ENCODE data around the gene NHERF1. TPM values are rescaled to one million over a fixed set of nuclear protein-coding genes. Genes with fewer than 3 reads are reported as not detected.
A peak's percentile ranks its signal among the peaks of the same experiment; 100 is the strongest.

Gene NHERF1
- total RNA-seq, 4 donors from 2014 or later, result 21.9 to 63.4 (median 43.8) TPM

GRCh38 chr17:74750327-74751069 is 2.1 kb downstream of the NHERF1 start:
- Histone ChIP-seq H3K27ac (peak overlapping the region; percentile 16 to 65 (median 60)), H3K4me3 (replicated peaks in 1 of 3) (peak overlapping the region in 1 of 3 donors; percentile 77), H3K4me1 (peaks cover 32 to 36% of the 10 kb centered on the region in 2 donors), H3K9me3 (no peaks in the 10 kb centered on the region), H3K36me3 (no peaks in the 10 kb centered on the region), H3K27me3 (no peaks in the 10 kb centered on the region)
- 41 to 46% methylated on average over 12 to 13 of the region's 13 CpGs for WGBS, 2 donors
- intact Hi-C loops (cut with DNase I), result no loop called here
- no peak for TF ChIP-seq CTCF (IDR thresholded peaks at IDR 0.05)
- no peak for TF ChIP-seq POLR2A (IDR thresholded peaks at IDR 0.05)
- peak; percentile 73 to 76 for DNase-seq

GRCh38 chr17:74752415-74752814 is 4.0 kb downstream of the NHERF1 start:
- no peak overlapping the region for H3K27ac ChIP-seq
- WGBS, 2 donors, result 89 to 90% methylated on average over 9 of the region's 9 CpGs
- TF ChIP-seq CTCF (IDR thresholded peaks at IDR 0.05) (no peak), POLR2A (IDR thresholded peaks at IDR 0.05) (no peak)

DNA sequence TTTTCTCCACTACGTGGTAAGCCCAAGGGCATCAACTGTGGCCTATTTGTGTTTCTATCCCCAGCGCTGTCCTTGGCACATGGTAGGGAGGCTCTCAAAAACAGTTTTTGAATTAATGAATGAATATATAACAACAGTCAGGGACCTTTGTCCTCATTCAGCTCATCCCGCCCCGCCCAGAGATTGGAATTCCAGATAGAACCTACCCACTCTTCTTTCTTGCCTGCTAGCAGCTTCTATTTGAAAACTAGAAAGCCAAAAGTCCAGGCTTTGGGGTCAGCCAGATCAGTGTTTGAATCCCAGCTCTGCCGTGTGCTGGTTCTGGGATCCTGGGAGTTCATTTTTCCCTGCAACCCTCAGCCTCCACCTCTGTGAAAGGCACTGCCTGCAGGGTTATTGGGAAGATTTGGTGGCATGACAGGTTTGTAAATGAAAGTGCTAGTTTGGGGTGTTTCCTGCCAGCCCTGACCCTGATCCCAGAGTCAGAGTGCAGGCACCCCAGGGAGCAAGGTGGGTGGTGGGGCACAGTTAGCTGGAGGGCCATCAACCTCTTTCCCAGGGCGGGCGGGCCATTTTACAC is 4.5 kb downstream of the NHERF1 start:
- Histone ChIP-seq H3K9me3 (no peaks in the 10 kb centered on the region), H3K36me3 (no peaks in the 10 kb centered on the region), H3K27me3 (no peaks in the 10 kb centered on the region), H3K27ac (no peak overlapping the region), H3K4me3 (replicated peaks in 1 of 3) (no peak overlapping the region), H3K4me1 (peaks cover 38% of the 10 kb centered on the region in 2 donors)
- no peak for DNase-seq
- intact Hi-C loops (cut with DNase I), result no loop called here
- WGBS, 2 donors, result 95 to 96% methylated on average over 7 of the region's 7 CpGs
- TF ChIP-seq CTCF (IDR thresholded peaks at IDR 0.05) (no peak), POLR2A (IDR thresholded peaks at IDR 0.05) (no peak)

More at GRCh38 chr17:74752415-74752814, 4.0 kb downstream of the NHERF1 start:
- no peaks in the 10 kb centered on the region for H3K27me3 ChIP-seq
- H3K4me3 ChIP-seq (replicated peaks in 1 of 3), result no peak overlapping the region
- no peaks in the 10 kb centered on the region for H3K36me3 ChIP-seq
- peaks cover 38 to 39% of the 10 kb centered on the region in 2 donors for H3K4me1 ChIP-seq
- DNase-seq, result no peak
- H3K9me3 ChIP-seq, result no peaks in the 10 kb centered on the region
- intact Hi-C loops (cut with DNase I), result no loop called here

DNA sequence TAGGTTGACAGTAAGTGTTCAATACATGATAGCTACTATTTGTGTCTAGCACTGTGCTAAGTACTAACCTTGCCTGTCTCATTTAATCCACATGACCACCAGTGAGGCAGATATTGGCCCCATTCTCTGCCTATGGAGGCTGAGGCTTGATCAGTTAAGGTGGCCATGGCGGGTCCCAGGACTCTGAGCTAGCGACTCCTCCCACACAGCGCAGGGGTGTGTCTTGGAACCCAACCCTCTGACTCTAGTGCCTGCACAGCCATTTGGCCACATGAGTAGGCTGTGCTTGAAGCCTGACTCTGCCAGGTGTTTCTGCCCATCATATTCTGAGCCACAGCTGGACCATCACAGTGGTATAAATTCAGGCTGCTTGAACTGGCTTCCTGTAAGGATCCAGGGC is 6.4 kb downstream of the NHERF1 start:
- no peak overlapping the region for H3K27ac ChIP-seq
- intact Hi-C loops (cut with DNase I), result no loop called here
- H3K4me3 ChIP-seq (replicated peaks in 1 of 3), result no peak overlapping the region
- H3K9me3 ChIP-seq, result no peaks in the 10 kb centered on the region
- 95% methylated on average over 3 of the region's 3 CpGs; no CpG with 5 or more reads in 1 of the 2 donors for WGBS, 2 donors
- no peaks in the 10 kb centered on the region for H3K36me3 ChIP-seq
- TF ChIP-seq CTCF (IDR thresholded peaks at IDR 0.05) (no peak), POLR2A (IDR thresholded peaks at IDR 0.05) (no peak)
- DNase-seq, result no peak
- no peaks in the 10 kb centered on the region for H3K27me3 ChIP-seq
- peaks cover 49 to 54% of the 10 kb centered on the region in 2 donors for H3K4me1 ChIP-seq

- TF ChIP-seq POLR2A (IDR thresholded peaks at IDR 0.05) (no peak), CTCF (IDR thresholded peaks at IDR 0.05) (no peak)
- Histone ChIP-seq H3K4me1 (peaks cover 49 to 54% of the 10 kb centered on the region in 2 donors), H3K36me3 (no peaks in the 10 kb centered on the region), H3K9me3 (no peaks in the 10 kb centered on the region), H3K27me3 (no peaks in the 10 kb centered on the region), H3K4me3 (replicated peaks in 1 of 3) (no peak overlapping the region), H3K27ac (no peak overlapping the region)
- intact Hi-C loops (cut with DNase I), result no loop called here
- DNase-seq, result no peak
- 87 to 89% methylated on average over 8 of the region's 8 CpGs for WGBS, 2 donors
Observed at GRCh38 chr17:74755533-74755932, 7.1 kb downstream of the NHERF1 start.
